Breast epithelium (tissue), 3 donors: ENCODE data around the gene PDE6A.

Experiments used
- CTCF ChIP-seq, 3 donors: fragments of 450-650 bp; IDR thresholded peaks; one replicate each; pipeline ENCODE4 v1.5.1; 2016 to 2017; ENCODE audit warnings: antibody characterized with exemption in 3 of 3, mild to moderate bottlenecking in 3 of 3, moderate library complexity in 3 of 3
- POLR2A ChIP-seq: fragments of 450-650 bp; IDR thresholded peaks from one replicate; pipeline ENCODE4 v1.6.1; 2016; ENCODE audit warnings: antibody characterized with exemption, mild to moderate bottlenecking, moderate library complexity

GRCh38 chr5:149827086-149827485 lies 117.5 kb downstream of the PDE6A start:
- TF ChIP-seq CTCF (IDR thresholded peaks at IDR 0.05), result no peak
- no peak for TF ChIP-seq POLR2A
